Keratinocyte (primary cell): ENCODE results near the gene CASTOR2.
"Not testable (repeated sequence)": the region's sequence is repeated elsewhere in the genome, so short reads cannot be mapped to it uniquely, and the experiment has no call there.

Source experiments
- EZH2 ChIP-seq: IDR thresholded peaks from one replicate; pipeline ENCODE4 v1.6.1; 2012; ENCODE audit warnings: inconsistent platforms, mild to moderate bottlenecking, low read length, moderate library complexity
- TF ChIP-seq, protein P1 (sequence below), 3 experiments: IDR thresholded peaks in 1 of 3; conservative IDR thresholded peaks in 1 of 3; optimal IDR thresholded peaks in 1 of 3; 2 replicates in 2 of 3; 3 replicates in 1 of 3; pipeline versions ENCODE3 to v1.5.1; 2011; ENCODE audit warnings: low read length in 3 of 3, mild to moderate bottlenecking in 3 of 3, moderate library complexity in 2 of 3, control low read depth in 1 of 3, inconsistent platforms in 1 of 3; ENCODE audit not compliant: insufficient read depth in 2 of 3; ENCODE audit errors: extremely low read depth in 1 of 3

- TF ChIP-seq, protein P1, sequence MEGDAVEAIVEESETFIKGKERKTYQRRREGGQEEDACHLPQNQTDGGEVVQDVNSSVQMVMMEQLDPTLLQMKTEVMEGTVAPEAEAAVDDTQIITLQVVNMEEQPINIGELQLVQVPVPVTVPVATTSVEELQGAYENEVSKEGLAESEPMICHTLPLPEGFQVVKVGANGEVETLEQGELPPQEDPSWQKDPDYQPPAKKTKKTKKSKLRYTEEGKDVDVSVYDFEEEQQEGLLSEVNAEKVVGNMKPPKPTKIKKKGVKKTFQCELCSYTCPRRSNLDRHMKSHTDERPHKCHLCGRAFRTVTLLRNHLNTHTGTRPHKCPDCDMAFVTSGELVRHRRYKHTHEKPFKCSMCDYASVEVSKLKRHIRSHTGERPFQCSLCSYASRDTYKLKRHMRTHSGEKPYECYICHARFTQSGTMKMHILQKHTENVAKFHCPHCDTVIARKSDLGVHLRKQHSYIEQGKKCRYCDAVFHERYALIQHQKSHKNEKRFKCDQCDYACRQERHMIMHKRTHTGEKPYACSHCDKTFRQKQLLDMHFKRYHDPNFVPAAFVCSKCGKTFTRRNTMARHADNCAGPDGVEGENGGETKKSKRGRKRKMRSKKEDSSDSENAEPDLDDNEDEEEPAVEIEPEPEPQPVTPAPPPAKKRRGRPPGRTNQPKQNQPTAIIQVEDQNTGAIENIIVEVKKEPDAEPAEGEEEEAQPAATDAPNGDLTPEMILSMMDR (optimal IDR thresholded peaks at IDR 0.05 in 1 of 3, IDR thresholded peaks at IDR 0.05 in 1 of 3, conservative IDR thresholded peaks at IDR 0.05 in 1 of 3; ENCODE audit: extremely low read depth in 1 of 3, insufficient read depth in 2 of 3, low read length in 3 of 3) = not testable (repeated sequence)
- not testable (repeated sequence) for TF ChIP-seq EZH2
These were observed 13.0 kb downstream of the CASTOR2 start for GRCh38 chr7:74977523-74977922.
